ENCODE results near the gene ALKBH3. TPM values are rescaled to one million over a fixed set of nuclear protein-coding genes. Genes with fewer than 3 reads are reported as not detected.
A peak's percentile ranks its signal among the peaks of the same experiment; 100 is the strongest.

Gene ALKBH3
- total and polyA plus RNA-seq, 2 experiments from 2014 or later = 10.7 to 10.8 TPM

DNA sequence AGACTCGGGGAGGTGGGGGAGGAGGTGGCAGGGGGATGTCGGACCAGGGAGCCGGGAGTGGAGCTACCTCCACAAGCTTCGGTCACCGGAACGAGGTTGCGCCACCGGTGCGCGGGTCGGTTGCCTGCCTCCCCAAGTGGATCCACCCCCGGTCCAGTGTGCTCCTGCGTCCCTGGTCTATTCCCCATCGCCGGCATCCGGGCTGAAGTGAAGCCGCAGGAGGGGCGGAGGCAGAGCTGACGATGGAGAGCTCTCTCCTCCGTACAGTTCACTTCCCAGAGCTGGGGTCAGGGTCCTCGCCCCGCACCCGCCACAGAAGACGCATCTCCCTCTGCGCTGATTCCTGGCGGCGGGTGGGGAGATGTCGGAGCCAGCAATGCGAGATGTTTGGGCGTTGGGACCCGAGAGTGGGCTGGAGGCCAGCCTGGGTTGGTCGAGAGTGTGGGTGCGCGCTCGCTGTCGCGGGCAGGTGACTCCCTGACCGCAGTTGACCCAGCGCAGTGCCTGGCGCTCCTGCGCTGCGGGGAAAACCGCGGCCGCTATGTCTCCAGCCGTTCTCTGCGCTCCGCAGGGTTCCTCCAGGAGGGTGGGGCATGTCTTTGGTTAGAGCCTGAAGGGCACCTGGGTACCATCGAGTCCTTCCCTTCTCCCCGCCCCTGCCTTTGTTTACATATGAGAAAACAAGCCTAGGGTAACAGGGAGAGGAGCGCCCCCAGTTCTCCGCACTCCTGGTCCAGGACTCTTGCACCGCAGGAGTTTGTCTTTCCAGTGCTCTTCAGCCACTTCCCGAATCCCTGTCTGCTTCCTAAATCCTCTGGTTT, 63.5 kb downstream of the ALKBH3 start:
- no peaks in the 10 kb centered on the region for H3K79me2 ChIP-seq (replicated peaks; ENCODE audit: insufficient read depth)
- peak overlapping the region; percentile 96 for H2AFZ ChIP-seq
- peaks cover 2% of the 10 kb centered on the region; the same call in 1 of the 3 replicates for H3K9me3 Mint-ChIP-seq
- H3K4me3 Mint-ChIP-seq = peak overlapping the region; percentile 87
- H3K27ac ChIP-seq (ENCODE audit: low read depth) = no peak overlapping the region
- no peak overlapping the region for H3K27ac Mint-ChIP-seq
- H3K27me3 Mint-ChIP-seq (ENCODE audit: insufficient read depth, low read depth, poor library complexity) = peaks cover 63% of the 10 kb centered on the region
- no peaks in the 10 kb centered on the region for H3K9me2 ChIP-seq (ENCODE audit: insufficient read depth)
- peaks cover 12% of the 10 kb centered on the region; the same call in 1 of the 2 replicates for H3K4me1 ChIP-seq (ENCODE audit: insufficient read depth)
- H3F3A ChIP-seq (replicated peaks; ENCODE audit: low read depth) = no peaks in the 10 kb centered on the region
- ATAC-seq (peak; percentile 18), DNase-seq (ENCODE audit: low spot score) (peak; percentile 43)
- H3K27me3 ChIP-seq (ENCODE audit: insufficient read depth) = peaks cover 60% of the 10 kb centered on the region
- peaks cover 23% of the 10 kb centered on the region for H3K4me1 Mint-ChIP-seq
- TF ChIP-seq EZH2 (IDR thresholded peaks at IDR 0.05; ENCODE audit: low read depth, unreplicated experiment) (peak; percentile 74), NANOG (IDR thresholded peaks at IDR 0.05; ENCODE audit: borderline replicate concordance) (no peak), STAT1 (IDR thresholded peaks at IDR 0.05; ENCODE audit: unreplicated experiment) (no peak)
- TF ChIP-seq, protein P1, sequence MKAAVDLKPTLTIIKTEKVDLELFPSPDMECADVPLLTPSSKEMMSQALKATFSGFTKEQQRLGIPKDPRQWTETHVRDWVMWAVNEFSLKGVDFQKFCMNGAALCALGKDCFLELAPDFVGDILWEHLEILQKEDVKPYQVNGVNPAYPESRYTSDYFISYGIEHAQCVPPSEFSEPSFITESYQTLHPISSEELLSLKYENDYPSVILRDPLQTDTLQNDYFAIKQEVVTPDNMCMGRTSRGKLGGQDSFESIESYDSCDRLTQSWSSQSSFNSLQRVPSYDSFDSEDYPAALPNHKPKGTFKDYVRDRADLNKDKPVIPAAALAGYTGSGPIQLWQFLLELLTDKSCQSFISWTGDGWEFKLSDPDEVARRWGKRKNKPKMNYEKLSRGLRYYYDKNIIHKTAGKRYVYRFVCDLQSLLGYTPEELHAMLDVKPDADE (IDR thresholded peaks at IDR 0.05) = no peak
- peak overlapping the region; percentile 66 for H3K4me3 ChIP-seq
- H3K36me3 ChIP-seq (ENCODE audit: insufficient read depth) = no peaks in the 10 kb centered on the region
- peak overlapping the region; percentile 93 for H3K4me2 ChIP-seq
- no peaks in the 10 kb centered on the region for H4K20me1 ChIP-seq (replicated peaks; ENCODE audit: insufficient read depth)
- peaks cover 3% of the 10 kb centered on the region; the same call in 2 of the 3 replicates for H3K36me3 Mint-ChIP-seq (ENCODE audit: low read depth)

DNA sequence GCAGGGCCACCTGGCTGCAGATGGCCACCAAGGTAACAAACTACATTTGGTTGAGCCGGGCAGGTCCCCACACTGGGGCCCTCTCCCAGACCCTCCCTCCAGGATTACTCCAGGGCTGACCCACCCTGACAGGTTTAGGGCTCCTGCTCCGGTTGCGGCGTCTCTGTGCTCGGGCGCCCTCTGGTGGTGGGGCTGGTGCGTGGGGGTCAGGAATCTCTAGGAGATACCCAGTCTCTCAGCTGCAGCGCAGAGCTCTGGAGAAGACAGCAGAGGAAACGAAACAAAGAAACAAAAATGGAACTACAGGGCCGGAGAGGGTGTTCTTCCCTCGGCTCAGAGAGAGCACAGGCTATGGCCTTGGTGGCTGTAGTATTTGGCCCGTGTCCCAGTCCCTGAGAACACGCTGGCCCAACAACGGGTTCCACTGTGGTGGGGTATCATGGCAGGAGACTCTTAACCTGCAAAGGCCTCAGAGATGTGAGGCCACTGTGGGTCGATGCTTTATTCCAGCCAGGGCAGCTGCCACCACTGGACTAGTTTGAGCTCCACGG, 64.2 kb downstream of the ALKBH3 start:
- peaks cover 60% of the 10 kb centered on the region for H3K27me3 ChIP-seq (ENCODE audit: insufficient read depth)
- H3K4me3 ChIP-seq = peak overlapping the region; percentile 66
- Mint-ChIP-seq H3K36me3 (ENCODE audit: low read depth) (peaks cover 3% of the 10 kb centered on the region; the same call in 2 of the 3 replicates), H3K27ac (no peak overlapping the region), H3K9me3 (peaks cover 2% of the 10 kb centered on the region; the same call in 1 of the 3 replicates), H3K27me3 (ENCODE audit: insufficient read depth, low read depth, poor library complexity) (peaks cover 65% of the 10 kb centered on the region), H3K4me3 (peak overlapping the region; percentile 87), H3K4me1 (peaks cover 25% of the 10 kb centered on the region)
- H4K20me1 ChIP-seq (replicated peaks; ENCODE audit: insufficient read depth) = no peaks in the 10 kb centered on the region
- H3K4me2 ChIP-seq = peak overlapping the region; percentile 93
- no peaks in the 10 kb centered on the region for H3K9me2 ChIP-seq (ENCODE audit: insufficient read depth)
- no peak overlapping the region for H3K27ac ChIP-seq (ENCODE audit: low read depth)
- peak; percentile 17; the same call in 1 of the 2 replicates for TF ChIP-seq ZNF114 (CRISPR knock-in tag; IDR thresholded peaks at IDR 0.05)
- TF ChIP-seq, protein P2, sequence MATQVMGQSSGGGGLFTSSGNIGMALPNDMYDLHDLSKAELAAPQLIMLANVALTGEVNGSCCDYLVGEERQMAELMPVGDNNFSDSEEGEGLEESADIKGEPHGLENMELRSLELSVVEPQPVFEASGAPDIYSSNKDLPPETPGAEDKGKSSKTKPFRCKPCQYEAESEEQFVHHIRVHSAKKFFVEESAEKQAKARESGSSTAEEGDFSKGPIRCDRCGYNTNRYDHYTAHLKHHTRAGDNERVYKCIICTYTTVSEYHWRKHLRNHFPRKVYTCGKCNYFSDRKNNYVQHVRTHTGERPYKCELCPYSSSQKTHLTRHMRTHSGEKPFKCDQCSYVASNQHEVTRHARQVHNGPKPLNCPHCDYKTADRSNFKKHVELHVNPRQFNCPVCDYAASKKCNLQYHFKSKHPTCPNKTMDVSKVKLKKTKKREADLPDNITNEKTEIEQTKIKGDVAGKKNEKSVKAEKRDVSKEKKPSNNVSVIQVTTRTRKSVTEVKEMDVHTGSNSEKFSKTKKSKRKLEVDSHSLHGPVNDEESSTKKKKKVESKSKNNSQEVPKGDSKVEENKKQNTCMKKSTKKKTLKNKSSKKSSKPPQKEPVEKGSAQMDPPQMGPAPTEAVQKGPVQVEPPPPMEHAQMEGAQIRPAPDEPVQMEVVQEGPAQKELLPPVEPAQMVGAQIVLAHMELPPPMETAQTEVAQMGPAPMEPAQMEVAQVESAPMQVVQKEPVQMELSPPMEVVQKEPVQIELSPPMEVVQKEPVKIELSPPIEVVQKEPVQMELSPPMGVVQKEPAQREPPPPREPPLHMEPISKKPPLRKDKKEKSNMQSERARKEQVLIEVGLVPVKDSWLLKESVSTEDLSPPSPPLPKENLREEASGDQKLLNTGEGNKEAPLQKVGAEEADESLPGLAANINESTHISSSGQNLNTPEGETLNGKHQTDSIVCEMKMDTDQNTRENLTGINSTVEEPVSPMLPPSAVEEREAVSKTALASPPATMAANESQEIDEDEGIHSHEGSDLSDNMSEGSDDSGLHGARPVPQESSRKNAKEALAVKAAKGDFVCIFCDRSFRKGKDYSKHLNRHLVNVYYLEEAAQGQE (IDR thresholded peaks at IDR 0.05; ENCODE audit: unreplicated experiment) = no peak
- TF ChIP-seq, protein P3, sequence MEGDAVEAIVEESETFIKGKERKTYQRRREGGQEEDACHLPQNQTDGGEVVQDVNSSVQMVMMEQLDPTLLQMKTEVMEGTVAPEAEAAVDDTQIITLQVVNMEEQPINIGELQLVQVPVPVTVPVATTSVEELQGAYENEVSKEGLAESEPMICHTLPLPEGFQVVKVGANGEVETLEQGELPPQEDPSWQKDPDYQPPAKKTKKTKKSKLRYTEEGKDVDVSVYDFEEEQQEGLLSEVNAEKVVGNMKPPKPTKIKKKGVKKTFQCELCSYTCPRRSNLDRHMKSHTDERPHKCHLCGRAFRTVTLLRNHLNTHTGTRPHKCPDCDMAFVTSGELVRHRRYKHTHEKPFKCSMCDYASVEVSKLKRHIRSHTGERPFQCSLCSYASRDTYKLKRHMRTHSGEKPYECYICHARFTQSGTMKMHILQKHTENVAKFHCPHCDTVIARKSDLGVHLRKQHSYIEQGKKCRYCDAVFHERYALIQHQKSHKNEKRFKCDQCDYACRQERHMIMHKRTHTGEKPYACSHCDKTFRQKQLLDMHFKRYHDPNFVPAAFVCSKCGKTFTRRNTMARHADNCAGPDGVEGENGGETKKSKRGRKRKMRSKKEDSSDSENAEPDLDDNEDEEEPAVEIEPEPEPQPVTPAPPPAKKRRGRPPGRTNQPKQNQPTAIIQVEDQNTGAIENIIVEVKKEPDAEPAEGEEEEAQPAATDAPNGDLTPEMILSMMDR (conservative IDR thresholded peaks at IDR 0.05; ENCODE audit: low read depth in 2 of 2) = peak; percentile 86 to 93
- H2AFZ ChIP-seq = peak overlapping the region; percentile 96
- ATAC-seq = peak; percentile 52
- no peaks in the 10 kb centered on the region for H3K79me2 ChIP-seq (replicated peaks; ENCODE audit: insufficient read depth)
- peaks cover 12% of the 10 kb centered on the region; the same call in 1 of the 2 replicates for H3K4me1 ChIP-seq (ENCODE audit: insufficient read depth)
- peak; percentile 78 for DNase-seq (ENCODE audit: low spot score)
- no peaks in the 10 kb centered on the region for H3F3A ChIP-seq (replicated peaks; ENCODE audit: low read depth)
- no peaks in the 10 kb centered on the region for H3K36me3 ChIP-seq (ENCODE audit: insufficient read depth)
